Kidney (tissue), 14 donors: ENCODE data around the gene OCIAD1. TPM values are rescaled to one million over a fixed set of nuclear protein-coding genes. Genes with fewer than 3 reads are reported as not detected.
A peak's percentile ranks its signal among the peaks of the same experiment; 100 is the strongest.

Source experiments
- DNase-seq, 5 donors: peaks; one replicate each; pipeline ENCODE4 v3.0.0-alpha.2; 2013 to 2020
- FAIRE-seq: peaks from 2 replicates; lab custom pipeline; 2012; peaks lifted over from hg19 to GRCh38; lab: Jason Lieb, UNC
- H3K27ac ChIP-seq, 2 donors: one replicate each; pipeline ENCODE4 v1.7.0; 2013; ENCODE audit warnings: low read depth in 2 of 2, low read length in 2 of 2, inconsistent platforms in 1 of 2
- H3K27me3 ChIP-seq: one replicate; pipeline ENCODE4 v1.7.1; 2013; ENCODE audit warnings: low read length, inconsistent platforms; ENCODE audit not compliant: control insufficient read depth, insufficient read depth
- H3K36me3 ChIP-seq, 3 donors: one replicate each; pipeline versions ENCODE4 v1.7.0 to v1.7.1; 2013; ENCODE audit warnings: low read length in 3 of 3, control low read depth in 1 of 3, inconsistent platforms in 1 of 3; ENCODE audit not compliant: insufficient read depth in 3 of 3, control insufficient read depth in 2 of 3
- H3K4me1 ChIP-seq, 3 donors: one replicate each; pipeline versions ENCODE4 v1.7.0 to v1.7.1; 2013; ENCODE audit warnings: low read length in 3 of 3, inconsistent platforms in 1 of 3, low read depth in 1 of 3; ENCODE audit not compliant: control insufficient read depth in 2 of 3, insufficient read depth in 2 of 3
- H3K4me3 ChIP-seq, 3 donors: one replicate each; pipeline versions ENCODE4 v1.7.0 to v1.8.1; 2013; ENCODE audit warnings: low read length in 3 of 3, control low read depth in 1 of 3, inconsistent platforms in 1 of 3
- H3K9ac ChIP-seq, 3 donors: one replicate each; pipeline versions ENCODE4 v1.7.0 to v1.7.1; 2013; ENCODE audit warnings: low read length in 3 of 3, control low read depth in 1 of 3, inconsistent platforms in 1 of 3
- H3K9me3 ChIP-seq, 3 donors: one replicate each; pipeline versions ENCODE4 v1.7.0 to v1.7.1; 2013; ENCODE audit warnings: low read length in 3 of 3, control low read depth in 1 of 3, inconsistent platforms in 1 of 3; ENCODE audit not compliant: control insufficient read depth in 2 of 3, insufficient read depth in 1 of 3
- CTCF ChIP-seq: IDR thresholded peaks from 3 replicates; pipeline ENCODE4 v1.5.1; 2012; ENCODE audit warnings: mild to moderate bottlenecking, moderate library complexity, borderline replicate concordance; ENCODE audit not compliant: insufficient read depth; ENCODE audit errors: extremely low read depth
- intact Hi-C: fragments of 100-400 bp; cut with DNase I; formaldehyde crosslinking; loops from one replicate; pipeline ENCODE4 v1.11.1; 2022
- polyA plus RNA-seq: library from polyadenylated mRNA; stranded (reverse); fragments of 350-450 nt; fragmentation: Illumina TruSeq; extraction: RNeasy Lipid Tissue Mini Kit (QIAGEN cat#74804); gene quantifications from one replicate; pipeline ENCODE4 v1.2.3, GENCODE V29; 2014; ENCODE audit warnings: low read depth, low replicate concordance; ENCODE audit not compliant: insufficient read depth
- total RNA-seq: library from RNA; stranded (reverse); fragmentation: NEBNext Ultra II Directional; extraction: Animal tissue kit (Norgen Biotek cat#: 25700); gene quantifications from one replicate; pipeline ENCODE4 v1.2.1, GENCODE V29; 2021
- donor health status: control.
- donor health status: control.
- donor health status: control.
- donor health status: control.
- donor health status: control.
- donor health status: DM: yes; HTN: yes; CAD: no.
- donor health status: Normal renal cell carcinoma (clear cell type).

The OCIAD1 gene
- total and polyA plus RNA-seq, 2 donors from 2014 or later = 142 to 218 TPM

- Histone ChIP-seq H3K27me3 (no peaks in the 10 kb centered on the region), H3K27ac (no peak overlapping the region), H3K4me1 (no peaks in the 10 kb centered on the region), H3K9me3 (no peaks in the 10 kb centered on the region), H3K9ac (no peak overlapping the region), H3K36me3 (no peaks in the 10 kb centered on the region), H3K4me3 (no peak overlapping the region)
- intact Hi-C loops = no loop called here
- DNase-seq = no peak
- no peak for TF ChIP-seq CTCF
- no peak for FAIRE-seq
Measured at GRCh38 chr4:48796191-48796926, 34.5 kb upstream of the OCIAD1 start.

GRCh38 chr4:48796927-48797679 is 33.8 kb upstream of the OCIAD1 start:
- no peak overlapping the region for H3K4me3 ChIP-seq
- no peaks in the 10 kb centered on the region for H3K36me3 ChIP-seq
- intact Hi-C loops = no loop called here
- FAIRE-seq (no peak), DNase-seq (peak in 1 of 5 donors; percentile 18)
- no peaks in the 10 kb centered on the region for H3K27me3 ChIP-seq
- TF ChIP-seq CTCF = no peak
- no peak overlapping the region for H3K27ac ChIP-seq
- H3K4me1 ChIP-seq = no peaks in the 10 kb centered on the region
- H3K9ac ChIP-seq = no peak overlapping the region
- no peaks in the 10 kb centered on the region for H3K9me3 ChIP-seq

- FAIRE-seq = no peak
- Histone ChIP-seq H3K9ac (no peak overlapping the region), H3K27me3 (no peaks in the 10 kb centered on the region), H3K9me3 (no peaks in the 10 kb centered on the region), H3K27ac (no peak overlapping the region), H3K4me3 (no peak overlapping the region), H3K4me1 (no peaks in the 10 kb centered on the region), H3K36me3 (no peaks in the 10 kb centered on the region)
- intact Hi-C loops = no loop called here
- no peak for TF ChIP-seq CTCF
- DNase-seq = no peak
Measured at GRCh38 chr4:48798117-48798516, 32.8 kb upstream of the OCIAD1 start.
